ENCODE results near the gene LPP. TPM values are rescaled to one million over a fixed set of nuclear protein-coding genes. Genes with fewer than 3 reads are reported as not detected.

LPP gene
- total and polyA plus RNA-seq, 10 of the 15 experiments (the other 5 are each of a cell fraction or from before 2014, with no cell fraction given): under 0.01 to 0.62 (median 0.03) TPM

DNA sequence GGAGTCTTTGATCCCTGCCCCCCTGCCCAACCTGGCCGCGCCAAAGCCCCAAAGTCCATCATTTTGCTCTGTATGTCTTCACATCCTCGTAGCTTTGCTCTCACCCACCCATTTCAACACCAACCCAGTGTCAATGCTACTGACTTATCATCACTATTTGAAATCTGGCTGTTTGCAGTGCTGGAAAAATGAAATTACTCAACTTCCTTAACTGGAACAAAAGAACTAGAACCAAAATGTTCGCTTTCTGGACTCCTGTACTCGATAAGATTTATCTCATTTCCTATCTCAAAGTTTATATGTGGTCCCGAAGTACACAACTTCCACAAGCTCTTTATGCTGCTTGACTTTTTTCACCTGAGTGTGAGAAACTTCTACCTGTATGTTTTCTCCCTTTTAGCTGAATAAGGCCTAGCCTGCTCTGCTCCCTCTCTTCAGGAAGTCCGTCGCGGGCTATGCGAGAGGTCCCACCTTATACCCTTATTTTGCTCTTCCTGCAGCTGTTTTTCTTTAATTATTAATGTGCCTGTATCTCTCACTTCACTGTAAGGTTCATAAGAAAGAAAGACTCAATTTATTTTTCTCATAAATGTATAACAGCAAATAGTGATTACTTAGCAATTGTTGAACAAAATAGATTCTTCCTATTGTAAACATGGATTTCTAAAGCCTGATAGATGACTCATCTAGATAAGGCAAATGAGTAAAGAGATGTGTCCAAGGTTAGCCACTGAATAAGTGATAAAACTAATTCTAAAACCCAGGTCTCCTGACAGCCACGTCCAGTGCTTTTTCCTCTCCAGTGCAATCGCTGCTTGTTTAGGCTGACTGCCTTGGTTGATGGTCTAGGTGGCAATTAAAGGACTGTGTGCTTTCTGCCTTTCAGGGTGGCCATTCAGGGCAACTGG is 553.7 kb downstream of the LPP start (continued):
- no peak for TF ChIP-seq SREBF1 (IDR thresholded peaks at IDR 0.05; ENCODE audit: low read length)
- TF ChIP-seq ZNF622 (IDR thresholded peaks at IDR 0.05): no peak
- no peak for TF ChIP-seq MXI1 (IDR thresholded peaks at IDR 0.05; ENCODE audit: low read depth, low read length)

DNA sequence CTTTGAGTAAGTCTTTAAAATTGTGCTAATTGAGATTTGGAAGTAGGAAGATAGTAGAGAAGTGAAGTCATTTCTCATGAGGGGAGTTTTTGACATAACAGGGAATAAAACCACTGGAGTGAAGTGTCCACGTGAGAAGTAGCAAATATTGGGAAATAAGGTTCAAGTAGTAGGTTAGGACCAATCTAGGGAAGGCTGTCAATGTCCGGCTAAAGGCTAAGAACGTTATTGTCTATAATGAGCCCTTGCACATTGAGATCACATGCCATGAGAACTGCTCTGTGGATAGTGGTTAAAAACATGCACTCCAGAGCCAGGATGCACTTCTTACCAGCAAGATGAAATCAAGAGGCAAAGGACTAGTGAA is 557.9 kb downstream of the LPP start:
- Histone ChIP-seq H3K4me2 (ENCODE audit: control insufficient read depth, insufficient read depth) (no peak overlapping the region), H3K27me3 (replicated peaks in 1 of 2; ENCODE audit: control insufficient read depth in 2 of 2, insufficient read depth in 2 of 2, low read length in 1 of 2) (no peaks in the 10 kb centered on the region; a peak in 1 of 4 replicates), H3K4me3 (no peak overlapping the region), H3K27ac (ENCODE audit: control insufficient read depth, insufficient read depth) (no peak overlapping the region), H3K9ac (ENCODE audit: control insufficient read depth, insufficient read depth, low read length) (no peak overlapping the region), H3K4me1 (ENCODE audit: control insufficient read depth, insufficient read depth, low read length) (no peaks in the 10 kb centered on the region), H3K79me2 (ENCODE audit: control insufficient read depth, insufficient read depth, low read length) (no peaks in the 10 kb centered on the region), H3K9me3 (replicated peaks; ENCODE audit: control insufficient read depth, insufficient read depth, low read length) (no peaks in the 10 kb centered on the region), H4K20me1 (ENCODE audit: control insufficient read depth, insufficient read depth) (no peaks in the 10 kb centered on the region), H2AFZ (ENCODE audit: control insufficient read depth, low read depth, low read length) (no peak overlapping the region), H3K36me3 (ENCODE audit: control insufficient read depth in 2 of 2, insufficient read depth in 2 of 2, low read length in 1 of 2) (no peaks in the 10 kb centered on the region)
- ATAC-seq (no peak), FAIRE-seq (no peak), DNase-seq (ENCODE audit: low read depth, low spot score) (no peak)
- CTCF ChIA-PET: no interaction called here
- POLR2A ChIA-PET: no interaction called here
- in situ Hi-C loops (cut with MboI) (no loop called here), intact Hi-C loops (cut with micrococcal nuclease; ENCODE audit: unreplicated experiment) (no loop called here)
- TF ChIP-seq, protein P1, sequence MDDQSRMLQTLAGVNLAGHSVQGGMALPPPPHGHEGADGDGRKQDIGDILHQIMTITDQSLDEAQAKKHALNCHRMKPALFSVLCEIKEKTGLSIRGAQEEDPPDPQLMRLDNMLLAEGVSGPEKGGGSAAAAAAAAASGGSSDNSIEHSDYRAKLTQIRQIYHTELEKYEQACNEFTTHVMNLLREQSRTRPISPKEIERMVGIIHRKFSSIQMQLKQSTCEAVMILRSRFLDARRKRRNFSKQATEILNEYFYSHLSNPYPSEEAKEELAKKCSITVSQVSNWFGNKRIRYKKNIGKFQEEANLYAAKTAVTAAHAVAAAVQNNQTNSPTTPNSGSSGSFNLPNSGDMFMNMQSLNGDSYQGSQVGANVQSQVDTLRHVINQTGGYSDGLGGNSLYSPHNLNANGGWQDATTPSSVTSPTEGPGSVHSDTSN (IDR thresholded peaks at IDR 0.05; ENCODE audit: insufficient replicate concordance, low read depth, low read length): no peak
- no peak for TF ChIP-seq PAX8 (IDR thresholded peaks at IDR 0.05)
- no peak for TF ChIP-seq POU2F2 (IDR thresholded peaks at IDR 0.05; ENCODE audit: borderline replicate concordance, low read depth, low read length)
- no peak for TF ChIP-seq ATF7 (IDR thresholded peaks at IDR 0.05; ENCODE audit: low read depth)
- TF ChIP-seq HDAC6 (IDR thresholded peaks at IDR 0.05; ENCODE audit: unreplicated experiment): no peak
- no peak for TF ChIP-seq IRF4 (IDR thresholded peaks at IDR 0.05; ENCODE audit: low read depth, low read length)
- no peak for TF ChIP-seq KAT2A (conservative IDR thresholded peaks at IDR 0.05; ENCODE audit: control insufficient read depth, low read depth, low read length)
- TF ChIP-seq RCOR1 (conservative IDR thresholded peaks at IDR 0.05; ENCODE audit: low read depth, low read length): no peak
- TF ChIP-seq SUZ12 (IDR thresholded peaks at IDR 0.05; ENCODE audit: unreplicated experiment): no peak
- no peak for TF ChIP-seq EGR1 (IDR thresholded peaks at IDR 0.05; ENCODE audit: borderline replicate concordance in 1 of 2, low read depth in 2 of 2, low read length in 2 of 2)
- TF ChIP-seq, protein P2, sequence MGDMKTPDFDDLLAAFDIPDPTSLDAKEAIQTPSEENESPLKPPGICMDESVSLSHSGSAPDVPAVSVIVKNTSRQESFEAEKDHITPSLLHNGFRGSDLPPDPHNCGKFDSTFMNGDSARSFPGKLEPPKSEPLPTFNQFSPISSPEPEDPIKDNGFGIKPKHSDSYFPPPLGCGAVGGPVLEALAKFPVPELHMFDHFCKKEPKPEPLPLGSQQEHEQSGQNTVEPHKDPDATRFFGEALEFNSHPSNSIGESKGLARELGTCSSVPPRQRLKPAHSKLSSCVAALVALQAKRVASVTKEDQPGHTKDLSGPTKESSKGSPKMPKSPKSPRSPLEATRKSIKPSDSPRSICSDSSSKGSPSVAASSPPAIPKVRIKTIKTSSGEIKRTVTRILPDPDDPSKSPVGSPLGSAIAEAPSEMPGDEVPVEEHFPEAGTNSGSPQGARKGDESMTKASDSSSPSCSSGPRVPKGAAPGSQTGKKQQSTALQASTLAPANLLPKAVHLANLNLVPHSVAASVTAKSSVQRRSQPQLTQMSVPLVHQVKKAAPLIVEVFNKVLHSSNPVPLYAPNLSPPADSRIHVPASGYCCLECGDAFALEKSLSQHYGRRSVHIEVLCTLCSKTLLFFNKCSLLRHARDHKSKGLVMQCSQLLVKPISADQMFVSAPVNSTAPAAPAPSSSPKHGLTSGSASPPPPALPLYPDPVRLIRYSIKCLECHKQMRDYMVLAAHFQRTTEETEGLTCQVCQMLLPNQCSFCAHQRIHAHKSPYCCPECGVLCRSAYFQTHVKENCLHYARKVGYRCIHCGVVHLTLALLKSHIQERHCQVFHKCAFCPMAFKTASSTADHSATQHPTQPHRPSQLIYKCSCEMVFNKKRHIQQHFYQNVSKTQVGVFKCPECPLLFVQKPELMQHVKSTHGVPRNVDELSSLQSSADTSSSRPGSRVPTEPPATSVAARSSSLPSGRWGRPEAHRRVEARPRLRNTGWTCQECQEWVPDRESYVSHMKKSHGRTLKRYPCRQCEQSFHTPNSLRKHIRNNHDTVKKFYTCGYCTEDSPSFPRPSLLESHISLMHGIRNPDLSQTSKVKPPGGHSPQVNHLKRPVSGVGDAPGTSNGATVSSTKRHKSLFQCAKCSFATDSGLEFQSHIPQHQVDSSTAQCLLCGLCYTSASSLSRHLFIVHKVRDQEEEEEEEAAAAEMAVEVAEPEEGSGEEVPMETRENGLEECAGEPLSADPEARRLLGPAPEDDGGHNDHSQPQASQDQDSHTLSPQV (IDR thresholded peaks at IDR 0.05): no peak
- TF ChIP-seq TAF1 (IDR thresholded peaks at IDR 0.05; ENCODE audit: borderline replicate concordance, low read depth, low read length): no peak
- TF ChIP-seq CHD1 (IDR thresholded peaks at IDR 0.05; ENCODE audit: low read depth, low read length): no peak
- no peak for TF ChIP-seq TARDBP (IDR thresholded peaks at IDR 0.05; ENCODE audit: borderline replicate concordance)
- BruUV-seq (replicated peaks): no TSS peak
- WGBS (ENCODE audit: insufficient coverage, insufficient replicate concordance, low lambda C conversion rate, missing lambda C conversion rate): 34% methylated on average over 3 of the region's 3 CpGs
- RAD21 ChIA-PET (ENCODE audit: unreplicated experiment): no interaction called here
- SMC1A ChIA-PET (ENCODE audit: uncharacterized antibody, unreplicated experiment): no interaction called here

Measured in GM12878 (cell line).